BLaER1 treated with 17β-estradiol and CSF1 and Interleukin-3, amounts not matched to agents 10 nM and 100 nM (cell line): ENCODE measurements around the gene MAN1C1.
A peak's percentile ranks its signal among the peaks of the same experiment; 100 is the strongest.

Source experiments
- H3K27ac ChIP-seq, 11 experiments: shearing (Covaris generic); formaldehyde crosslinking; 2 replicates each; pipeline ENCODE4 v1.8.1; 2022
- H3K27me3 ChIP-seq, 11 experiments: shearing (Covaris generic); formaldehyde crosslinking; 2 replicates each; pipeline ENCODE4 v1.8.1; 2022
- H3K36me3 ChIP-seq, 11 experiments: shearing (Covaris generic); formaldehyde crosslinking; 2 replicates each; pipeline ENCODE4 v1.8.1; 2022
- H3K4me1 ChIP-seq, 10 experiments: shearing (Covaris generic); formaldehyde crosslinking; 2 replicates each; pipeline ENCODE4 v1.8.1; 2022
- H3K4me2 ChIP-seq, 11 experiments: shearing (Covaris generic); formaldehyde crosslinking; 2 replicates each; pipeline ENCODE4 v1.8.1; 2022
- H3K4me3 ChIP-seq, 10 experiments: shearing (Covaris generic); formaldehyde crosslinking; 2 replicates each; pipeline ENCODE4 v1.8.1; 2022
- H3K9ac ChIP-seq, 11 experiments: shearing (Covaris generic); formaldehyde crosslinking; 2 replicates each; pipeline ENCODE4 v1.8.1; 2022
- H3K9me3 ChIP-seq, 11 experiments: shearing (Covaris generic); formaldehyde crosslinking; replicated peaks in 1 of 11; 2 replicates each; pipeline ENCODE4 v1.8.1; 2022
- H4K20me1 ChIP-seq, 11 experiments: shearing (Covaris generic); formaldehyde crosslinking; 2 replicates each; pipeline ENCODE4 v1.8.1; 2022
- Cebpa-rat ChIP-seq, 11 experiments: shearing (Covaris generic); IDR thresholded peaks; 2 replicates each; pipeline ENCODE4 v1.8.1; 2022

The MAN1C1 gene

DNA sequence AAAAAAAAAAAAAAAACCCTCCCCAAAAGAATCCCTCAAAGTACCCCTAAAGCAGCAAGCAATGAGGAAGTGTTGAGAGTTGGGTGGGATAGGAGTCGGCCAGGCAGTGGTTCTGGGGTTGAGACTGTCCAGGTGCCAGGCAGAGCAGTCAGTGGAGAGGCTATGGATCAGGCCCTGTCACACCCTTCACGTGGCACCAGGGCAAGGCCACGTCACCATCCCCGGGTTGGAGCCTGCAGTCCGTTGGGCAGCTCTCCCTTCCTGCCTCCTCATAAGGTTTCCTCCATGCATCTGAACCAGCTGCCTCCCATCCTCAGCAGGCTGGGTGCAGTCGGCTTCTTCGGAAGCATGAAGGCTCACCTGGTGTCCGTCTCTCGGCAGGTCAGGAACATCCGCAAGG is 146.9 kb downstream of the MAN1C1 start:
- Histone ChIP-seq H3K27ac (no peak overlapping the region), H3K27me3 (peaks cover 0 to 17% (median 0%) of the 10 kb centered on the region in 11 experiments; a peak in 3 of 22 replicates), H3K9ac (no peak overlapping the region), H3K4me3 (no peak overlapping the region), H3K4me1 (peaks cover 17 to 46% (median 31%) of the 10 kb centered on the region in 10 experiments), H4K20me1 (peaks cover 0 to 10% (median 0%) of the 10 kb centered on the region in 11 experiments; a peak in 2 of 22 replicates), H3K36me3 (no peaks in the 10 kb centered on the region), H3K9me3 (no peaks in the 10 kb centered on the region), H3K4me2 (no peak overlapping the region)
- TF ChIP-seq Cebpa-rat (IDR thresholded peaks at IDR 0.05), result no peak

GRCh38 chr1:25765136-25765922 is 148.7 kb downstream of the MAN1C1 start:
- H3K27ac ChIP-seq, result peak overlapping the region in 4 of 11 experiments; percentile 4 to 40 (median 12); a peak in 5 of 22 replicates
- peak overlapping the region in 1 of 10 experiments; percentile 12; a peak in 2 of 20 replicates for H3K4me3 ChIP-seq
- TF ChIP-seq Cebpa-rat (IDR thresholded peaks at IDR 0.05), result no peak
- peaks cover 26 to 58% (median 44%) of the 10 kb centered on the region in 10 experiments for H3K4me1 ChIP-seq
- peak overlapping the region; percentile 49 to 85 (median 71) for H3K4me2 ChIP-seq
- H3K27me3 ChIP-seq, result peaks cover 0 to 27% (median 0%) of the 10 kb centered on the region in 11 experiments; a peak in 4 of 22 replicates
- no peaks in the 10 kb centered on the region for H3K36me3 ChIP-seq
- H3K9me3 ChIP-seq, result no peaks in the 10 kb centered on the region
- peak overlapping the region in 6 of 11 experiments; percentile 11 to 51 (median 28); a peak in 8 of 22 replicates for H3K9ac ChIP-seq
- peaks cover 0 to 18% (median 0%) of the 10 kb centered on the region in 11 experiments; a peak in 4 of 22 replicates for H4K20me1 ChIP-seq

GRCh38 chr1:25765923-25766589 is 149.5 kb downstream of the MAN1C1 start:
- Histone ChIP-seq H3K4me1 (peaks cover 33 to 58% (median 45%) of the 10 kb centered on the region in 10 experiments), H3K9me3 (no peaks in the 10 kb centered on the region), H3K27ac (peak overlapping the region in 4 of 11 experiments; percentile 4 to 40 (median 12); a peak in 5 of 22 replicates), H3K4me3 (peak overlapping the region in 1 of 10 experiments; percentile 12; a peak in 2 of 20 replicates), H3K4me2 (peak overlapping the region; percentile 49 to 85 (median 71)), H4K20me1 (peaks cover 0 to 25% (median 0%) of the 10 kb centered on the region in 11 experiments; a peak in 4 of 22 replicates), H3K27me3 (peaks cover 0 to 28% (median 0%) of the 10 kb centered on the region in 11 experiments; a peak in 5 of 22 replicates), H3K36me3 (no peaks in the 10 kb centered on the region), H3K9ac (peak overlapping the region in 6 of 11 experiments; percentile 11 to 51 (median 28); a peak in 9 of 22 replicates)
- no peak for TF ChIP-seq Cebpa-rat (IDR thresholded peaks at IDR 0.05)

DNA sequence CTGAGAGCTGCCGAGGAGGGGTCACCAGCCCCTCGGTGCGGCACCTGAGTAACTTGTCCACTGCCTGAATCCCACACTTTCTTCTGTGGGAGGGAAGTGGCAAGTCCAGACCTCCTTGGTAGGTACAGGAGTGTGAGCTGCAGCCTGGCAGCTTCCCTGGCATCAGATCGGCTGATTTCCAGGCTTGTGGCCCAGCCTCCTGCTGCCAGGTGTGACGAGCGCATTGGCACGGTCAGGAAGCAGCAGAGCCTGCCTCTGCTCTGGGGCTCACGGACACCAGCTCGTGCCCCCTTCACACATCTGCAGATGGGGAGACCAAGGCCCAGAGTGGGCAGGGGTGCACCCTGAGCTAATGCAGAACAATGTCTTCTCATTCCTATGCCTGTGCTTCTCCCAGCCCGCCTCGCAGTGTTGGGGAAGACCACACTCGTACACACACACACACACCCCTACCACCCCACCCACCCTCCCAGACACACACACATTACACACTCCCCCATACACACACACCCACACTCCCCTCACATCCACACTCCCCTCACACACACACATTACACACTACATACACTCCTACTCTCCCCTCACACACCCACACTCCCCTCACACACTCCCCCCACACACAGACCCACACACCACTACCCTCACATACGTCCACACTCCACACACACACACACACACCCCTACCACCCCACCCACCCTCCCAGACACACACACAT is 150.3 kb downstream of the MAN1C1 start:
- Histone ChIP-seq H3K4me1 (peaks cover 41 to 66% (median 53%) of the 10 kb centered on the region in 10 experiments), H4K20me1 (peaks cover 0 to 32% (median 0%) of the 10 kb centered on the region in 11 experiments; a peak in 5 of 22 replicates), H3K36me3 (no peaks in the 10 kb centered on the region), H3K9me3 (no peaks in the 10 kb centered on the region), H3K27ac (no peak overlapping the region), H3K9ac (peak overlapping the region in 2 of 11 experiments; percentile 22 to 51; a peak in 3 of 22 replicates), H3K4me3 (no peak overlapping the region), H3K27me3 (peaks cover 0 to 36% (median 0%) of the 10 kb centered on the region in 11 experiments; a peak in 7 of 22 replicates), H3K4me2 (peak overlapping the region; percentile 49 to 85 (median 71); a peak in 21 of 22 replicates)
- no peak for TF ChIP-seq Cebpa-rat (IDR thresholded peaks at IDR 0.05)

DNA sequence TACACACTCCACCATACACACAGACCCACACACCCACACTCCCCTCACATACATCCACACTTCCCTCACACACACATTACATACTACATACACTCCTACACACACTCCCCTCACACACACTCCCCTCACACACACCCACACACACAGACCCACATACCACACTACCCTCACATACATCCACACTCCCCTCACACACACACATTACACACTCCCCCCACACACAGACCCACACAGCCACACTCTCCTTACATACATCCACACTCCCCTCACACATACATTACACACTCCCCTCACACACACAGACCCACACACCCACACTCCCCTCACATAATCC is 150.8 kb downstream of the MAN1C1 start:
- Histone ChIP-seq H3K9ac (no peak overlapping the region), H3K36me3 (no peaks in the 10 kb centered on the region), H3K4me2 (peak overlapping the region in 2 of 11 experiments; percentile 15 to 29; a peak in 2 of 22 replicates), H4K20me1 (peaks cover 0 to 36% (median 0%) of the 10 kb centered on the region in 11 experiments; a peak in 5 of 22 replicates), H3K4me3 (no peak overlapping the region), H3K27me3 (peaks cover 0 to 41% (median 0%) of the 10 kb centered on the region in 11 experiments; a peak in 7 of 22 replicates), H3K9me3 (no peaks in the 10 kb centered on the region), H3K27ac (no peak overlapping the region), H3K4me1 (peaks cover 44 to 71% (median 59%) of the 10 kb centered on the region in 10 experiments)
- no peak for TF ChIP-seq Cebpa-rat (IDR thresholded peaks at IDR 0.05)

DNA sequence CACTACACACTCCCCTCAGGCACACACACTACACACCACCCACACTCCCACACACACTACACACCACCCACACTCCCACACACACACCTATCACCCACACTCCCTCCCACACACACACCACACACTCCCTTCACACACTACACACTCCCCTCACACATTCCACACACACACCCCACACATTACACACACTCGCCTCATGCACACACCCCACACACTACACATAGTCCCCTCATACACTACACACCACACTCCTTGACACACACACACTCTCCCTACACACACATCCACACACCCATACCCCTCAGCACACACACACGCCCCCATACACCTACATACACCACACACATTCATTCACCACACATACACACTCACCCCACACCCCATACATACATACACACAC is 152.4 kb downstream of the MAN1C1 start:
- no peak for TF ChIP-seq Cebpa-rat (IDR thresholded peaks at IDR 0.05)
- Histone ChIP-seq H3K27me3 (peaks cover 0 to 54% (median 0%) of the 10 kb centered on the region in 11 experiments; a peak in 7 of 22 replicates), H3K9me3 (no peaks in the 10 kb centered on the region), H3K36me3 (no peaks in the 10 kb centered on the region), H3K9ac (no peak overlapping the region), H4K20me1 (peaks cover 0 to 41% (median 0%) of the 10 kb centered on the region in 11 experiments; a peak in 5 of 22 replicates), H3K4me1 (peaks cover 44 to 86% (median 69%) of the 10 kb centered on the region in 10 experiments), H3K4me2 (peak overlapping the region in 7 of 11 experiments; percentile 68 to 96 (median 90); a peak in 12 of 22 replicates), H3K27ac (no peak overlapping the region), H3K4me3 (no peak overlapping the region)

DNA sequence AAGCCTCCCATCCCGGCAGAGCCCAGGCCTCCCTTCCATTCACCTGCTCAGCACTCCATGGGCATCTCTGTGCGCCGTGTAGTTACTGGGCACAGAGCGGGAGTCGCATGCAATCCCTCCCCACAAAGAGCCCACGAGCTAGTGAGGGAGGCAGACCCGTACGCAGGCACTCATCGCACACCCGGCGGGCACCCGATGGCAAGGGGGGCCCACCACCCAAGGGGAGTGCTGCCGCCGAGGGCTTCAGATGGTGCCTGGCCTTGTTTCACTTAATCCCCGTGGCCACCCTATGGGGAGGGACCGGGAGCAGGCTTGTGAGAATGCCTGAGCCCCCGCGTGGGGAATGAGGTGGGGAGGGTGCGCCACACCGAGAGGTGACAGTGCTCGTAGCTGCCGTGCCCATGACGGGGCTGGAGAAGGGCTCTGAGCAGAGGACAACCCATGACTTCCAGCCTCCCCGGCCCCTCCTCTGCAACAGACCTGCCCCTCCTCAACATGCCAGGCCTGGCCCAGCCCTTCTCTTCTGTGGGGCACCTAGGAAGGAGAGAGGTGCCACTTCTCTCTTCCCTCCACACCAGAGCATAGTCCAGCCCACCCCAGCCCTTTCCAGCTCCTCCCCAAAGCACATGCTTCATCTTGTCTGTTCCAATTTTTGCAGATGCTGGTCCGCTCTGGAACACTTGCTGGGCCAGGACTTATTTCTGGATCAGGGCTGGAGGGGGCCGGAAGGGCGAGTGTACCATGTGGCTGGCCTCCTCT is 153.2 kb downstream of the MAN1C1 start:
- Histone ChIP-seq H3K4me1 (peaks cover 52 to 87% (median 75%) of the 10 kb centered on the region in 10 experiments), H3K27me3 (peaks cover 0 to 62% (median 0%) of the 10 kb centered on the region in 11 experiments; a peak in 7 of 22 replicates), H3K36me3 (no peaks in the 10 kb centered on the region), H3K9ac (peak overlapping the region in 3 of 11 experiments; percentile 3 to 63 (median 51); a peak in 1 of 22 replicates), H3K9me3 (no peaks in the 10 kb centered on the region), H3K27ac (peak overlapping the region in 1 of 11 experiments; percentile 18; a peak in 1 of 22 replicates), H3K4me2 (peak overlapping the region; percentile 68 to 96 (median 82)), H4K20me1 (peaks cover 0 to 42% (median 0%) of the 10 kb centered on the region in 11 experiments; a peak in 7 of 22 replicates), H3K4me3 (no peak overlapping the region)
- no peak for TF ChIP-seq Cebpa-rat (IDR thresholded peaks at IDR 0.05)
